ENCODE data around the gene MAP2K6. TPM values are rescaled to one million over a fixed set of nuclear protein-coding genes. Genes with fewer than 3 reads are reported as not detected.
A peak's percentile ranks its signal among the peaks of the same experiment; 100 is the strongest.

MAP2K6 gene
- total and polyA plus RNA-seq, 8 donors = 1.0 to 25.5 (median 4.6) TPM; not detected in 1

- H3K27ac ChIP-seq = no peak overlapping the region
- H3K9me3 ChIP-seq = no peaks in the 10 kb centered on the region
- WGBS, 5 donors = 85 to 95% (median 90%) methylated on average over 2 of the region's 2 CpGs
- peaks cover 3 to 19% (median 13%) of the 10 kb centered on the region in 4 donors for H3K4me1 ChIP-seq
- intact Hi-C loops (cut with DNase I; ENCODE audit: low total_unique reads) = no loop called here
- TF ChIP-seq EP300 (IDR thresholded peaks at IDR 0.05) (no peak), POLR2AphosphoS5 (IDR thresholded peaks at IDR 0.05) (no peak), POLR2A (IDR thresholded peaks at IDR 0.05) (no peak)
- TF ChIP-seq, protein P1, sequence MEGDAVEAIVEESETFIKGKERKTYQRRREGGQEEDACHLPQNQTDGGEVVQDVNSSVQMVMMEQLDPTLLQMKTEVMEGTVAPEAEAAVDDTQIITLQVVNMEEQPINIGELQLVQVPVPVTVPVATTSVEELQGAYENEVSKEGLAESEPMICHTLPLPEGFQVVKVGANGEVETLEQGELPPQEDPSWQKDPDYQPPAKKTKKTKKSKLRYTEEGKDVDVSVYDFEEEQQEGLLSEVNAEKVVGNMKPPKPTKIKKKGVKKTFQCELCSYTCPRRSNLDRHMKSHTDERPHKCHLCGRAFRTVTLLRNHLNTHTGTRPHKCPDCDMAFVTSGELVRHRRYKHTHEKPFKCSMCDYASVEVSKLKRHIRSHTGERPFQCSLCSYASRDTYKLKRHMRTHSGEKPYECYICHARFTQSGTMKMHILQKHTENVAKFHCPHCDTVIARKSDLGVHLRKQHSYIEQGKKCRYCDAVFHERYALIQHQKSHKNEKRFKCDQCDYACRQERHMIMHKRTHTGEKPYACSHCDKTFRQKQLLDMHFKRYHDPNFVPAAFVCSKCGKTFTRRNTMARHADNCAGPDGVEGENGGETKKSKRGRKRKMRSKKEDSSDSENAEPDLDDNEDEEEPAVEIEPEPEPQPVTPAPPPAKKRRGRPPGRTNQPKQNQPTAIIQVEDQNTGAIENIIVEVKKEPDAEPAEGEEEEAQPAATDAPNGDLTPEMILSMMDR (IDR thresholded peaks at IDR 0.05) = no peak
- no peak for DNase-seq
- H3K27me3 ChIP-seq = no peaks in the 10 kb centered on the region
- no peak overlapping the region for H3K4me3 ChIP-seq
- no peaks in the 10 kb centered on the region for H3K36me3 ChIP-seq
These were observed 3.8 kb upstream of the MAP2K6 start for GRCh38 chr17:69410671-69411070.

- DNase-seq = no peak
- Histone ChIP-seq H3K4me3 (no peak overlapping the region), H3K36me3 (no peaks in the 10 kb centered on the region), H3K27me3 (no peaks in the 10 kb centered on the region), H3K9me3 (no peaks in the 10 kb centered on the region), H3K27ac (no peak overlapping the region), H3K4me1 (peaks cover 8 to 30% (median 23%) of the 10 kb centered on the region in 4 donors)
- TF ChIP-seq EP300 (IDR thresholded peaks at IDR 0.05) = no peak
- TF ChIP-seq POLR2A (IDR thresholded peaks at IDR 0.05) = no peak
- no peak for TF ChIP-seq POLR2AphosphoS5 (IDR thresholded peaks at IDR 0.05)
- TF ChIP-seq, protein P1 (IDR thresholded peaks at IDR 0.05) = no peak
- intact Hi-C loops (cut with DNase I; ENCODE audit: low total_unique reads) = no loop called here
- WGBS, 5 donors = 70 to 87% (median 82%) methylated on average over 4 of the region's 4 CpGs
These were observed 2.7 kb upstream of the MAP2K6 start for GRCh38 chr17:69411766-69412165.

- Histone ChIP-seq H3K4me1 (peaks cover 8 to 33% (median 25%) of the 10 kb centered on the region in 4 donors), H3K36me3 (no peaks in the 10 kb centered on the region), H3K4me3 (no peak overlapping the region), H3K9me3 (no peaks in the 10 kb centered on the region), H3K27ac (no peak overlapping the region), H3K27me3 (no peaks in the 10 kb centered on the region)
- intact Hi-C loops (cut with DNase I; ENCODE audit: low total_unique reads) = no loop called here
- WGBS, 5 donors = 69 to 85% (median 83%) methylated on average over 4 of the region's 4 CpGs
- no peak for DNase-seq
- TF ChIP-seq EP300 (IDR thresholded peaks at IDR 0.05) = no peak
- no peak for TF ChIP-seq POLR2AphosphoS5 (IDR thresholded peaks at IDR 0.05)
- no peak for TF ChIP-seq POLR2A (IDR thresholded peaks at IDR 0.05)
- TF ChIP-seq, protein P1 (IDR thresholded peaks at IDR 0.05) = no peak
These were observed 2.2 kb upstream of the MAP2K6 start for GRCh38 chr17:69412251-69412671.

DNA sequence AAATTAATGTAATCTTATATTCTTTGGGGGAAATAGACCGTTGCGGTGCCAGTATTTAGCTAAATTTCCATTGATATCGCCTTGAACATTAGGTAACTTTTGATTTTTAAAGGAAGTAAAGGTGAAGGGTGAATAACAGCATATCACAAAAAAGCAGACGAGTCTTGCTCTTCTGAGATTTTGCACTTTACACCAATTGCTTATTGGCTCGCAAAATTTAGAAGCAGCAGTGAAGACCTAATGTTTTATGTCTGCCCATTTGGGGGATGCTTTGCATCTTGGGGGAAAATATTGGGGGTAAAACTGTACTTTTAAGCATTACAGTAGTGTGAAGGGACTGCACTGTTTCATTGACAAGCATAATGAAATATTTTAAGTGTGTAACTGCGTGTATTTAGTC, 934 bp downstream of the MAP2K6 start:
- peak overlapping the region; percentile 52 to 78 (median 66) for H3K4me3 ChIP-seq
- peaks cover 8 to 46% (median 31%) of the 10 kb centered on the region in 4 donors for H3K4me1 ChIP-seq
- H3K9me3 ChIP-seq = no peaks in the 10 kb centered on the region
- H3K36me3 ChIP-seq = no peaks in the 10 kb centered on the region
- no peaks in the 10 kb centered on the region for H3K27me3 ChIP-seq
- TF ChIP-seq POLR2AphosphoS5 (IDR thresholded peaks at IDR 0.05) (no peak), EP300 (IDR thresholded peaks at IDR 0.05) (no peak), POLR2A (IDR thresholded peaks at IDR 0.05) (no peak)
- TF ChIP-seq, protein P1 (IDR thresholded peaks at IDR 0.05) = no peak
- intact Hi-C loops (cut with DNase I; ENCODE audit: low total_unique reads) = no loop called here
- peak overlapping the region in 3 of 5 donors; percentile 0 to 70 (median 69) for H3K27ac ChIP-seq
- no peak for DNase-seq
- WGBS, 5 donors = 4 to 6% (median 5%) methylated on average over 6 of the region's 6 CpGs
